ENCODE results near the gene MBP. TPM values are rescaled to one million over a fixed set of nuclear protein-coding genes. Genes with fewer than 3 reads are reported as not detected.
A peak's percentile ranks its signal among the peaks of the same experiment; 100 is the strongest.

MBP gene
- total and polyA plus RNA-seq, 2 of the 4 experiments (the other 2 are of a cell fraction) = 0.72 to 0.90 TPM

- intact Hi-C loops (cut with micrococcal nuclease) = no loop called here
- BruUV-seq (replicated peaks) = no TSS peak
- Histone ChIP-seq H4K20me1 (ENCODE audit: insufficient read depth, low read length) (no peaks in the 10 kb centered on the region), H4K5ac (ENCODE audit: low read depth, low read length) (no peak overlapping the region), H3K4me2 (ENCODE audit: low read depth, low read length) (no peak overlapping the region), H3K9me3 (ENCODE audit: control insufficient read depth, insufficient read depth, low read length) (no peaks in the 10 kb centered on the region), H3K4me1 (ENCODE audit: control insufficient read depth, insufficient read depth, low read length) (no peaks in the 10 kb centered on the region), H3K18ac (ENCODE audit: low read depth, low read length) (no peak overlapping the region), H3K14ac (replicated peaks; ENCODE audit: low read depth, low read length) (no peak overlapping the region), H3K36me3 (ENCODE audit: control insufficient read depth, insufficient read depth, low read length) (peaks cover 3% of the 10 kb centered on the region; the same call in 1 of the 2 replicates), H2AK9ac (replicated peaks; ENCODE audit: low read depth, low read length, poor library complexity) (no peak overlapping the region), H2BK5ac (ENCODE audit: low read depth, low read length, poor library complexity, severe bottlenecking) (no peak overlapping the region), H3K4ac (ENCODE audit: low read depth, low read length) (no peak overlapping the region), H3K56ac (ENCODE audit: extremely low read depth, insufficient read depth, low read length) (no peak overlapping the region), H3K79me1 (ENCODE audit: low read depth in 1 of 2, low read length in 2 of 2) (0 out of 4 replicates have a peak, but pooled peaks cover 0 to 2% of the 10 kb centered on the region in 2 experiments), H4K8ac (ENCODE audit: low read depth in 2 of 2, low read length in 2 of 2) (no peak overlapping the region), H2AK5ac (ENCODE audit: low read depth, low read length) (no peak overlapping the region), H2AFZ (replicated peaks; ENCODE audit: low read length, poor library complexity) (no peak overlapping the region), H3K9me1 (ENCODE audit: insufficient read depth, low read length) (no peaks in the 10 kb centered on the region; the same call in 1 of the 2 replicates), H2BK120ac (ENCODE audit: low read depth, low read length) (no peak overlapping the region), H3K23ac (ENCODE audit: low read depth, low read length) (no peak overlapping the region), H3K27ac (ENCODE audit: insufficient read depth, low read length) (no peak overlapping the region), H2BK15ac (ENCODE audit: low read depth, low read length) (no peak overlapping the region), H4K91ac (ENCODE audit: insufficient read depth, low read depth, low read length) (no peak overlapping the region), H2BK20ac (ENCODE audit: low read depth, low read length) (no peak overlapping the region), H3K9ac (ENCODE audit: low read depth, low read length) (no peak overlapping the region), H3K27me3 (ENCODE audit: control insufficient read depth, insufficient read depth, low read length) (no peaks in the 10 kb centered on the region), H3K4me3 (ENCODE audit: insufficient read depth, low read depth, low read length) (no peak overlapping the region)
- POLR2A ChIA-PET (ENCODE audit: unreplicated experiment) = no interaction called here
- WGBS, 2 experiments (ENCODE audit: extremely low coverage in 2 of 2, insufficient read length in 1 of 2) = no CpG with 5 or more reads among the region's 13 CpGs
- ATAC-seq (ENCODE audit: low read depth) (no peak), DNase-seq (no peak)
- in situ Hi-C loops (cut with MboI; ENCODE audit: low sequenced_read_pairs) = no loop called here
- CTCF ChIA-PET = no interaction called here
- no peak for TF ChIP-seq MAZ (IDR thresholded peaks at IDR 0.05; ENCODE audit: borderline replicate concordance, low read depth, low read length)
- no peak for TF ChIP-seq RFX5 (IDR thresholded peaks at IDR 0.05; ENCODE audit: low read depth, low read length)
- no peak for TF ChIP-seq SMC3 (IDR thresholded peaks at IDR 0.05; ENCODE audit: low read depth, low read length)
- peak; percentile 40; the same call in 1 of the 2 replicates for TF ChIP-seq MAFK (IDR thresholded peaks at IDR 0.05; ENCODE audit: low read depth, low read length)
- no peak for TF ChIP-seq USF2 (IDR thresholded peaks at IDR 0.05; ENCODE audit: low read depth, low read length)
- no peak for TF ChIP-seq FOS (IDR thresholded peaks at IDR 0.05; ENCODE audit: low read depth, low read length)
- TF ChIP-seq CEBPB (IDR thresholded peaks at IDR 0.05; ENCODE audit: low read depth, low read length) = no peak
- no peak for TF ChIP-seq CHD1 (IDR thresholded peaks at IDR 0.05; ENCODE audit: low read depth, low read length)
- TF ChIP-seq NFE2L2 (IDR thresholded peaks at IDR 0.05; ENCODE audit: low read depth, low read length) = no peak
- dilution Hi-C loops (cut with HindIII; ENCODE audit: low sequenced_read_pairs, unreplicated experiment) = no loop called here
Measured at GRCh38 chr18:76972846-76973519, 159.6 kb downstream of the MBP start.

Measured in IMR-90 (cell line).